Panc1 (cell line): ENCODE results near the gene H6PD. TPM values are rescaled to one million over a fixed set of nuclear protein-coding genes. Genes with fewer than 3 reads are reported as not detected.

ENCODE experiments used
- ATAC-seq: fragments of 200-7000 bp; cut with Tn5 transposase; 2 replicates; pipeline ENCODE4 v1.9.1; 2020; ENCODE audit warnings: mild to moderate bottlenecking, moderate library complexity
- BruUV-seq: library from RNA; stranded (reverse); fragments of 400-500 nt; replicated peaks from 2 replicates; lab custom pipeline; 2021; lab: Mats Ljungman, UMichigan
- CTCF ChIA-PET: fragments of 300-600 bp; sonication (Branson Sonifier 250); formaldehyde crosslinking; loops from one replicate; lab custom pipeline; 2022; ENCODE audit warnings: antibody characterized with exemption; lab: Charles Lee
- POLR2A ChIA-PET: fragments of 300-600 bp; sonication (Branson Sonifier 250); formaldehyde crosslinking; loops from one replicate; lab custom pipeline; 2022; ENCODE audit warnings: antibody characterized with exemption; lab: Charles Lee
- DNase-seq: peaks from one replicate; pipeline ENCODE4 v3.0.0-alpha.2; 2010; ENCODE audit warnings: low read depth, low spot score
- H3K27ac ChIP-seq: 2 replicates; pipeline ENCODE4 v1.5.1; 2011; ENCODE audit warnings: mild to moderate bottlenecking, low read length, inconsistent platforms
- H3K27me3 ChIP-seq: fragments of 200-500 bp; sonication (Bioruptor generic); 2 replicates; pipeline ENCODE4 v1.6.0; 2014; ENCODE audit warnings: low read length, inconsistent platforms; ENCODE audit not compliant: control insufficient read depth, insufficient read depth
- H3K36me3 ChIP-seq: fragments of 200-500 bp; sonication (Bioruptor generic); 2 replicates; pipeline ENCODE4 v1.5.1; 2014; ENCODE audit warnings: inconsistent platforms, mild to moderate bottlenecking, low read length, moderate library complexity; ENCODE audit not compliant: control insufficient read depth, insufficient read depth
- H3K4me1 ChIP-seq: 2 replicates; pipeline ENCODE4 v1.5.1; 2011; ENCODE audit warnings: inconsistent platforms, mild to moderate bottlenecking, low read length, moderate library complexity; ENCODE audit not compliant: control insufficient read depth, insufficient read depth
- H3K4me3 ChIP-seq, 2 experiments: 2 replicates each; pipeline ENCODE4 v1.5.1; 2011 to 2012; ENCODE audit warnings: low read depth in 2 of 2, low read length in 2 of 2, mild to moderate bottlenecking in 2 of 2, inconsistent platforms in 1 of 2, moderate library complexity in 1 of 2
- H3K9me3 ChIP-seq: fragments of 200-500 bp; sonication (Bioruptor generic); 2 replicates; pipeline ENCODE4 v1.5.1; 2014; ENCODE audit warnings: low read depth, mild to moderate bottlenecking, inconsistent platforms, low read length, moderate library complexity; ENCODE audit not compliant: control insufficient read depth, insufficient read depth
- POLR2AphosphoS5 ChIP-seq: IDR thresholded peaks from 2 replicates; pipeline ENCODE4 v1.6.1; 2012; ENCODE audit warnings: mild to moderate bottlenecking, low read depth, low read length, moderate library complexity
- REST ChIP-seq, 2 experiments: IDR thresholded peaks; 2 replicates each; pipeline ENCODE4 v1.6.1; 2011 to 2012; ENCODE audit warnings: low read depth in 2 of 2, control low read depth in 1 of 2, low read length in 1 of 2, mild to moderate bottlenecking in 1 of 2, moderate library complexity in 1 of 2; ENCODE audit not compliant: insufficient read depth in 1 of 2
- SIN3A ChIP-seq: IDR thresholded peaks from 2 replicates; pipeline ENCODE4 v1.6.1; 2012; ENCODE audit warnings: low read depth, mild to moderate bottlenecking, low read length, moderate library complexity, borderline replicate concordance; ENCODE audit not compliant: insufficient read depth
- TCF7L2 ChIP-seq: IDR thresholded peaks from 2 replicates; pipeline ENCODE4 v1.6.1; 2011; ENCODE audit warnings: mild to moderate bottlenecking, low read depth, low read length, inconsistent platforms
- in situ Hi-C: cut with HindIII; loops from 2 replicates; pipeline ENCODE4 v1.10.0; 2016; ENCODE audit warnings: low sequenced_read_pairs, low pct_unique_long_range_greater_than_20kb
- intact Hi-C: fragments of 100-400 bp; cut with micrococcal nuclease; formaldehyde crosslinking; loops from one replicate; pipeline ENCODE4 v1.10.0; 2022; ENCODE audit not compliant: unreplicated experiment
- total RNA-seq: library from RNA; stranded (reverse); gene quantifications from one replicate; pipeline ENCODE4 v1.2.1, GENCODE V29; 2021; ENCODE audit not compliant: unreplicated experiment
- TF ChIP-seq, protein P1 (sequence below): fragments of 450-650 bp; IDR thresholded peaks from 2 replicates; pipeline ENCODE4 v1.5.1; 2017; ENCODE audit warnings: mild to moderate bottlenecking

Gene H6PD
- total RNA-seq, 1 experiment from 2014 or later, result 23.5 TPM

DNA sequence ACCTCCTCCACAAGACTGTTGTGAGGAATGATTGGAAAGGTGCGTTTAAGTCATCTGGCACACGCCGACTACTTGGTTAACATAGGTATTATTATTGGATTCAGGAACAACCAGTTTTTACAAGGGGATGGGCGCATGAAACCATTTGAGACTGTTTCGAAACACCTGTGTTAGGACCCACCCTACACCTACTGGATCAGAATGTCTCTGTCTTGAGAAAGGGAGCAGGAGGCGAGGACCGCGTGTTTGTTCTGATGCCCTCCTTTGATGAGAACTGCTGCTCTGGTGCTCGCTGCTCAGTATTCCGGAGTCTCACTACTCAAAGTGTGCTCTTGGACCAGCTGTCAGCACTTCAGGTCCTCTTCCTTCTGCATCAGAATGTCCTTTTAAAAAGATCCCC is 7.3 kb downstream of the H6PD start:
- no TSS peak for BruUV-seq
- Histone ChIP-seq H3K4me1 (0 out of 2 replicates have a peak, but pooled peaks cover 2% of the 10 kb centered on the region), H3K27ac (no peak overlapping the region), H3K36me3 (no peaks in the 10 kb centered on the region), H3K27me3 (no peaks in the 10 kb centered on the region), H3K4me3 (no peak overlapping the region), H3K9me3 (no peaks in the 10 kb centered on the region)
- in situ Hi-C loops, result no loop called here
- CTCF ChIA-PET, result no interaction called here
- intact Hi-C loops, result no loop called here
- POLR2A ChIA-PET, result no interaction called here
- no peak for TF ChIP-seq SIN3A
- no peak for TF ChIP-seq TCF7L2
- TF ChIP-seq, protein P1, sequence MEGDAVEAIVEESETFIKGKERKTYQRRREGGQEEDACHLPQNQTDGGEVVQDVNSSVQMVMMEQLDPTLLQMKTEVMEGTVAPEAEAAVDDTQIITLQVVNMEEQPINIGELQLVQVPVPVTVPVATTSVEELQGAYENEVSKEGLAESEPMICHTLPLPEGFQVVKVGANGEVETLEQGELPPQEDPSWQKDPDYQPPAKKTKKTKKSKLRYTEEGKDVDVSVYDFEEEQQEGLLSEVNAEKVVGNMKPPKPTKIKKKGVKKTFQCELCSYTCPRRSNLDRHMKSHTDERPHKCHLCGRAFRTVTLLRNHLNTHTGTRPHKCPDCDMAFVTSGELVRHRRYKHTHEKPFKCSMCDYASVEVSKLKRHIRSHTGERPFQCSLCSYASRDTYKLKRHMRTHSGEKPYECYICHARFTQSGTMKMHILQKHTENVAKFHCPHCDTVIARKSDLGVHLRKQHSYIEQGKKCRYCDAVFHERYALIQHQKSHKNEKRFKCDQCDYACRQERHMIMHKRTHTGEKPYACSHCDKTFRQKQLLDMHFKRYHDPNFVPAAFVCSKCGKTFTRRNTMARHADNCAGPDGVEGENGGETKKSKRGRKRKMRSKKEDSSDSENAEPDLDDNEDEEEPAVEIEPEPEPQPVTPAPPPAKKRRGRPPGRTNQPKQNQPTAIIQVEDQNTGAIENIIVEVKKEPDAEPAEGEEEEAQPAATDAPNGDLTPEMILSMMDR, result no peak
- no peak for TF ChIP-seq REST (IDR thresholded peaks at IDR 0.05; ENCODE audit: insufficient read depth in 1 of 2, low read depth in 2 of 2, low read length in 1 of 2)
- TF ChIP-seq POLR2AphosphoS5, result no peak
- DNase-seq (no peak), ATAC-seq (no peak)

GRCh38 chr1:9242338-9242969 is 7.9 kb downstream of the H6PD start:
- ATAC-seq (no peak), DNase-seq (no peak)
- ChIA-PET CTCF (no interaction called here), POLR2A (no interaction called here)
- Histone ChIP-seq H3K27ac (no peak overlapping the region), H3K9me3 (no peaks in the 10 kb centered on the region), H3K27me3 (no peaks in the 10 kb centered on the region), H3K4me3 (no peak overlapping the region), H3K4me1 (0 out of 2 replicates have a peak, but pooled peaks cover 2% of the 10 kb centered on the region), H3K36me3 (no peaks in the 10 kb centered on the region)
- in situ Hi-C loops (no loop called here), intact Hi-C loops (no loop called here)
- TF ChIP-seq TCF7L2 (no peak), SIN3A (no peak), POLR2AphosphoS5 (no peak), REST (IDR thresholded peaks at IDR 0.05; ENCODE audit: insufficient read depth in 1 of 2, low read depth in 2 of 2, low read length in 1 of 2) (no peak)
- TF ChIP-seq, protein P1, result no peak
- BruUV-seq, result TSS peak; percentile 49
